Osteoblast (primary cell): ENCODE measurements around the gene ATP2A2. TPM values are rescaled to one million over a fixed set of nuclear protein-coding genes. Genes with fewer than 3 reads are reported as not detected.

ENCODE experiments used
- DNase-seq: peaks from one replicate; pipeline ENCODE4 v3.0.0; 2011; ENCODE audit warnings: low spot score, mixed read lengths; ENCODE audit not compliant: insufficient read length; ENCODE audit errors: missing footprints
- H2AFZ ChIP-seq: 2 replicates; pipeline ENCODE4 v1.6.0; 2011; ENCODE audit warnings: mild to moderate bottlenecking, low read length
- H3K27ac ChIP-seq: 2 replicates; pipeline ENCODE4 v1.5.1; 2011; ENCODE audit warnings: mild to moderate bottlenecking, low read depth, low read length, moderate library complexity
- H3K27me3 ChIP-seq: 2 replicates; pipeline ENCODE4 v1.6.0; 2012; ENCODE audit warnings: mild to moderate bottlenecking, control low read depth, inconsistent platforms, low read length, moderate library complexity; ENCODE audit not compliant: insufficient read depth
- H3K36me3 ChIP-seq: 2 replicates; pipeline ENCODE4 v1.5.1; 2011; ENCODE audit warnings: mild to moderate bottlenecking, low read length, control low read depth, moderate library complexity; ENCODE audit not compliant: insufficient read depth
- H3K4me1 ChIP-seq: 2 replicates; pipeline ENCODE4 v1.5.1; 2011; ENCODE audit warnings: mild to moderate bottlenecking, low read length, control low read depth, moderate library complexity; ENCODE audit not compliant: insufficient read depth
- H3K4me2 ChIP-seq: 2 replicates; pipeline ENCODE4 v1.6.0; 2011; ENCODE audit warnings: mild to moderate bottlenecking, low read length; ENCODE audit not compliant: insufficient read depth
- H3K4me3 ChIP-seq: fragments of 200-600 bp; sonication (generic); 3 replicates; pipeline ENCODE4 v1.5.1; 2012; ENCODE audit warnings: mild to moderate bottlenecking, low read length, inconsistent platforms; ENCODE audit not compliant: insufficient read depth
- H3K79me2 ChIP-seq: 2 replicates; pipeline ENCODE4 v1.6.0; 2012; ENCODE audit warnings: mild to moderate bottlenecking, low read length, control low read depth, inconsistent platforms; ENCODE audit not compliant: insufficient read depth
- H3K9me3 ChIP-seq: 2 replicates; pipeline ENCODE4 v1.5.1; 2011; ENCODE audit warnings: low read depth, low read length, control low read depth
- H4K20me1 ChIP-seq: 2 replicates; pipeline ENCODE4 v1.6.0; 2012; ENCODE audit warnings: mild to moderate bottlenecking, low read length, control low read depth; ENCODE audit not compliant: insufficient read depth
- CTCF ChIP-seq: IDR thresholded peaks from 2 replicates; pipeline ENCODE4 v1.5.1; 2011; ENCODE audit warnings: mild to moderate bottlenecking, low read depth, low read length, moderate library complexity; ENCODE audit errors: extremely low read depth
- total RNA-seq: library from RNA; depleted of rRNA; stranded (reverse); fragments of >200 nt; gene quantifications from 2 replicates; pipeline ENCODE4 v1.2.3, GENCODE V29; 2012

Gene ATP2A2
- total RNA-seq, 1 donor = 107 TPM

GRCh38 chr12:110235383-110235782 lies 45.7 kb upstream of the ATP2A2 start:
- Histone ChIP-seq H3K36me3 (no peaks in the 10 kb centered on the region), H3K4me2 (no peak overlapping the region), H3K79me2 (no peaks in the 10 kb centered on the region), H3K9me3 (no peaks in the 10 kb centered on the region), H3K4me3 (no peak overlapping the region), H3K27ac (no peak overlapping the region), H4K20me1 (no peaks in the 10 kb centered on the region), H3K4me1 (no peaks in the 10 kb centered on the region), H2AFZ (no peak overlapping the region), H3K27me3 (no peaks in the 10 kb centered on the region)
- no peak for TF ChIP-seq CTCF
- no peak for DNase-seq

- H3K4me3 ChIP-seq = no peak overlapping the region
- H3K4me1 ChIP-seq = no peaks in the 10 kb centered on the region
- no peaks in the 10 kb centered on the region for H3K36me3 ChIP-seq
- H3K79me2 ChIP-seq = no peaks in the 10 kb centered on the region
- H2AFZ ChIP-seq = no peak overlapping the region
- no peak for TF ChIP-seq CTCF
- no peaks in the 10 kb centered on the region for H3K27me3 ChIP-seq
- H4K20me1 ChIP-seq = no peaks in the 10 kb centered on the region
- no peaks in the 10 kb centered on the region for H3K9me3 ChIP-seq
- no peak overlapping the region for H3K4me2 ChIP-seq
- no peak overlapping the region for H3K27ac ChIP-seq
- no peak for DNase-seq
Measured at GRCh38 chr12:110243227-110243626, 37.8 kb upstream of the ATP2A2 start.

GRCh38 chr12:110244372-110244771 lies 36.7 kb upstream of the ATP2A2 start:
- Histone ChIP-seq H3K27ac (no peak overlapping the region), H3K27me3 (no peaks in the 10 kb centered on the region), H3K79me2 (no peaks in the 10 kb centered on the region), H3K9me3 (no peaks in the 10 kb centered on the region), H4K20me1 (no peaks in the 10 kb centered on the region), H3K4me3 (no peak overlapping the region), H3K4me1 (no peaks in the 10 kb centered on the region), H2AFZ (no peak overlapping the region), H3K36me3 (no peaks in the 10 kb centered on the region), H3K4me2 (no peak overlapping the region)
- no peak for DNase-seq
- no peak for TF ChIP-seq CTCF

GRCh38 chr12:110244829-110245228 lies 36.2 kb upstream of the ATP2A2 start:
- Histone ChIP-seq H3K36me3 (no peaks in the 10 kb centered on the region), H3K27me3 (no peaks in the 10 kb centered on the region), H3K9me3 (no peaks in the 10 kb centered on the region), H3K4me1 (no peaks in the 10 kb centered on the region), H2AFZ (no peak overlapping the region), H3K79me2 (no peaks in the 10 kb centered on the region), H3K4me3 (no peak overlapping the region), H3K4me2 (no peak overlapping the region), H3K27ac (no peak overlapping the region), H4K20me1 (no peaks in the 10 kb centered on the region)
- DNase-seq = no peak
- TF ChIP-seq CTCF = no peak
